ENCODE results near the gene PTPRN2.

The PTPRN2 gene

DNA sequence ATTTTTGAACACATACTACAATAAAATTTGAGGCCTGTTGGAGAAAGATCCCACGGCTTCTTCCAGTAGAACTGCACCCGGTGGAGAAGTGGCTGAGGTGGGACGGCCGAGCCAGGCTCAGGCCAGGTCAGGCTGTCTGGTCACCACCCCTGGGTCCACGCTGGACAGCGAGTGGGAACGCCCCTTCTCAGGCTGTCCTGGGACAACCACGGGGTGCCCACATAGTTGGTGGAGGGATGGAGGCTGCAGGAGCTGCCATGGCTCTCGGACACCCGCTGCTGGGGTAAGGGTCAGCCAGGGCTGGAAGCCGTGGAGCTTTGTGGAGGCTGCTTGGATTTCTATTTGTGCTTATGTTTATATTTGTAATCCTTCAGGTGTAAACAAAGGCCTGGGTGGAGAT is 1044.3 kb downstream of the PTPRN2 start:
- DNase-seq, result no peak

DNA sequence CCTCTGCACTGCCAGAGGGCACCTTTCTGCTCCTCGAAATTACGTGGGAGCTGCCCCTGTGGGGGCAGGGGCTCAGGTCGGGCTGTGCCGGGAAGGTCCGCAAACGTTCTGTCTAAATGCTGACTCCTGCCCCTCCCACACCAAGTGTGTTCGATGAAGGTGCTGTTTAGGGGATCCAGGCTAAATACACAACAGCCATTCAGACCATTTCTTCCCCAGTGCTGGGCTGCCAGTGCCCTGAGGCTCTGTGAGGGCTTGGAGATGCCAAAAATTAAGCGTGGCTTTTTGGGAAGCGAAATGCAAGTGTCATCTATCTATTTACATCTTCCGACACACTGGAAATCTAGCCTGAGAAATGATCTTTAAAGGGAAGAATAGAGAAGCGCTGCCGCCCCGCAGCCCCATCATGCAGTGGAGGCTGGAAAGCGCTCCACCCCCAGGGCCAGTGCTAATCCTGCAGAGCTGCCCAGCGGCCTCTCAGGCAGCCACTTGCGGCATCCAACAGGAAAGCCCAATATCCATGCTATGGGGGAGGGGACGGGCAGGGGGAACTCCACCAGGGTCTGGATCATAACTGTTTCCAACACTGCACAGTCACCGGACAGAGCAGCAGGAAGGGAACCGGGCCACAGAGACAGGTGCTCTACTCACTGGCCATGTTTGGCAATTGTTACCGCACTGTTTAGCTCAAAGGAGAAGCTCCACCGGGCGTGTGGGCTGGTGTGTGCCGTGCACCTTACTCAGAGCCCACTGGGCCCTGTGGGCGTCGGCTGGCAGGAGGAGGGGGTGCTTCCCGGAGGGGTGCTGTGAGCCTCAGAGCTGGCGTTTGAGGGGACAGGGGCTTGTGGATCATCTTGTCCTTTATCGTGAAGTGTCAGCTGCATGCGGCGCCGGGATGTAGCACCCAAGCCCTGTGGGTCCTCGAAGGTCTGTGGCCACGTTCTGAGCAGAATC is 1045.3 kb downstream of the PTPRN2 start:
- no peak for DNase-seq

DNA sequence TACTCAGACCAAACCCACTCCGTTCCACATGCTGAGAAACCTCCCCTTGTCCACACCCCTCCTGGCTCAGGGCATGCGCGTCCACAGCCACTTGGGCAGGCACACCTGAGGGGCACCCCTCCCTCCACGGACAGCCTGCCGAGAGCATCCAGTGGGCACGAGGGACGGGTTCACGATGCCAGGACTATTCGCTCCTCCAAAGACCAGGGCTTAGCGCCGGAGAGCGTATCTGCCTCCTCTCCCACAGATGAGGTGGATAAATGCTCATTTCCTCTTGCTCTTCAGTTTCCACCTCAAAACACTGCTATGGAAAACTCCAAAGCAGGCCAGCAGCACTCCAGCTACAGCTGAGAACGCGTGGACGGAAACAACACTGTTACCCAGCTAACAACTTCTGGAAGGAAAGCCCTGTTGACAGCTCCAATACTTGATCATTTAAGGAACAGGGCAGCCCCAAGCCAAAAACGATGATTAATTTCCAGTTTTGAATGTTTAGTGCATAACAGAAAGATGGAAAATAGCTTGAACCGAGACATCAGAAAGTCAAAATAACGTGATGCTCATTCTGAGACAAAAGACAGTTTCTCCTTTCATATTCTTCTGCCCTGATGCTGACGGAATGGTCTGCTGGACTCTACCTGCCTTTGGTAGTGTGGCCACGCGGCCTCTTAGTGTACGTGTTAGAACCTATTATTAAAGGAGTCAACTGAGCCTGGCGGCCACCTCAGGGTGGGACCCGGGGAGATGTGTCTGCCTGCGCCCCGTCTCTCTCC is 1046.1 kb downstream of the PTPRN2 start:
- DNase-seq, result no peak

DNA sequence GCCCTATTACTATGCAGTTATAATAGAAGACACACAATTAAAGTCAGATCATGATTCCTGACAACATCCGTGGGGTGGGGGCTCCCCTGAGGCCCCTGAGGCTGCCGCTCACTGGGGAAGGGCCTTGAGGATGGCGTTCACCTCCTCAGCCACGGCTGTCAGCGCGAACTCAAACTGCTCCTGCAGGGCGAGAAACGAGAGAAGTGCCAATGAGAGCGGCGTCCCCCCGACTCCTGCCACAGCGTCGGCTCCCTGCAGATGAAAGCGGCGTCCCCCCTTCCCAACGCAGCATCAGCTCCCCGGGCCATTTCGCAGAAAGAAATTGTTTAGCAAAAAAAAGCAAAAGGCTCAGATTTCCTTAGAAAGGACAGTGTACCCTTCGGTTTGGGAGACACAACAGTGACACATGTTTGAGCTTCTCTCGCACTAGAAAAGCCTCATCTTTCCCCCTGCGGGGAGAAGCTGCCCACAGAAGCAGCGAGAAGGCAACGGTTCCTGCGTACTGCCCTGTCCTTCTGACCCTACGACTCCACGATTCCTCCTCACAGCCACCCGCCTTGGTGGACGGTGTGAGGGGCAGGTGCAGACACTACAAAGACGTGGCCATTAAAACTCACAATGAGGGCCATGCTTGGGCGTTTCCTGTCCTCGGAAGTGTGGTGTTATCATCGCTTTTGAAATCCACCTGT is 1046.9 kb downstream of the PTPRN2 start:
- DNase-seq, result no peak

DNA sequence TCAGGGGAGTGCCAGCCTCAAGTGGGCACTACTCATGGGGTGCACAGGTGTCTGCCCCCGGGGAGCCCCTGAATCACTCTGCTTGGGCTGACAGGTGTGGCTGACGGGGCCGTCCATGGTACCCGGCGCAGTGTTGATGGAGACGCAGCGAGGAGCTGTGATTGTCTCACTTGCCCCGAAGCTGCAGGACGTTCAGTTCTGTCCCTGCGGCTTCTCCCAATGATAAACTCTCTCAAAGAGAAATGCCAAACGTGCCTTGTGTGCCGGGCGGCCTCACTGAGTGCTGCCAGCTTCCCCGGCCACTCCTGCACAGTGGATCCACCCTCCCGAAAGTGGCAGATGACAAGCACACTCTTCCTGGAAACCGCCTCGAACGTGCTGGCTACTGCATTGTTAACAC is 1047.6 kb downstream of the PTPRN2 start:
- no peak for DNase-seq

DNA sequence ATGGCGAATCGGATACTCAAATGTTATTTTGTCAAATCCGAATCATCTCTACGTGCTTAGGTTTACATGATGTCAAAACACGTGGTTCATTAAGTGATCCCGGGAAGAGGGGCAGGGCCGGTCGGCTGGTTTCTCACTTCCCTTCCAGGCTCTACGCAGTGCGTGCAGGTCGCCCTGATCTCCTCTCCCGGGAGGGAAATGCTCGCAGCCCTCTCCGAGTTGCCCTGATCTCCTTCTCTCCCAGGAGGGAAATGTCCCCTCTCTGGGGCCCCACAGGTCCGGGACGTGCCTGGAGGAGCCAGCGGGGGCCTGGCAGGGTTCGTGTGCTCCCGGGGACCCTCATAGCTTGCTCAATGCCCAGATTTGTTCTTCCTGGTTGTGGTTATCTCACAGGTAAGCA is 1048.1 kb downstream of the PTPRN2 start:
- DNase-seq, result no peak

DNA sequence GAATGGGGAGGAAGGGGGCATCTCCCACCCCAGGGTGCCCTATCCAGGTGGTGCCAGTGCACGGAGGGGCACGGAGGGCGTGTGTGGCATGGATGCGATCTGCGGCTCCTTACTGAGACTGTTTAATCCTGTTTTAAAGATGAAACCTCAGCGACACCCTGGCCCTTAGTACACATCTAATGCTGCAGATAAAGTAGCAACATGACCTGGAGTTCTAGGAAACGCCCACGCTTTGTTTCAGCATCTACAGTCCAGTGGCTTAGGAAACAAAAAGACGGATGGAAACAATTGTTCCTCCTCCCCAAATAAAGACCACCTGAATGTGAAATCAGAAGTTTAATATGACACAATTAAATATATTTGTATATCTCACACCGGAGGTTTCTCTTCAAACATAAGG is 1048.9 kb downstream of the PTPRN2 start:
- DNase-seq, result no peak

DNA sequence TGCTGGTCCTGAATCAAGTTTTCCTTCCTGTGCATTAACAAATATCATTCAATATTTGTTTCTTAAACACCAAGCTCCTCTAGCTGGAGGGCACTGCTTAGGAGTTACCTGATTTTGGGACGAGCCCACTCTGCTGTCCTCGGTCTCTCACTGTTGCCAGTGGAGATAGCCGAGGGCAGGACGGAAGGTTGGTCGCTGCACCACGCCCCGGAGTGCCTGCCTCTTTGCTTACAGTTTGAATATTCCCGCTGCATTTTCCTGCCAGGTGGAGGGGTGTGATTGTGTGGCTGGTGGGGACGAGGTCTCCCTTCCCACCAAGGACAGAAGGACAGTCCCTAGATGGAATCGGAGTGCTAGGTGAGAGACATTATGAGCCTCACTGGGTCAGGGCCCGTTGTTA is 1049.3 kb downstream of the PTPRN2 start:
- DNase-seq, result no peak

DNA sequence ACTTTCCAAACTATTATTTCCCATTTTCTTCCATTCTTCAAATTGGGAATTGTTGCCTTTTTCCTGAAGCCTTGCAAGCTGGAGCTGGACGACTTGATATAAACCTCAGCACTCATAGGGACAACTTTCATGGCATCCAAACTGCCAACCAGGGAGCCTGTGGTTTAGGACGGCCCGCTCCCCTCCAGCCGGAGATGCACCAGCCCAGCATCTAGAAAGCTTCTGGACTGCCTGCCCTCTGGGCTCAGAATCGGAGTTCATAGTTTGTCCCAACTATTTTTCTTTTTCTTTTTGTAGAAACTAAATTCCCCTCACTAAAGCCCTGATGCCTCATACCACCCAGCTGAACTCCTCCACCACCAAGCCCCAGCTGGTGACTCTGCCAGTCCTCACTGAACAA is 1050.6 kb downstream of the PTPRN2 start:
- DNase-seq, result no peak

DNA sequence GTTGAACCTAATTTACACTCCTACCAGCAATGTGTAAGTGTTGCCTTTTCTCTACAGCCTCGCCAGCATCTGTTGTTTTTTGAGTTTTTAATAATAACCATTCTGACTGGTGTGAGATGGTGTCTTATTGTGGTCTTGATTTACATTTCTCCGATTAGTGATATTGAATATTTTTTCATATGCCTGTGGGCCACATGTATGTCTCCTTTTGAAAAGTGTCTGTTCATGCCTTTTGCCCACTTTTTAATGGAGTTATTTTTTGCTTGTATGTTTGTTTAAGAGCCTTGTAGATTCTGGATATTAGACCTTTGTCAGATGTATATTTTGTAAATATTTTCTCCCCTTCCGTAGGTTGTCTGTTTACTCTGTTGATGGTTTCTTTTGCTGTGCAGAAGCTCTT is 1055.6 kb downstream of the PTPRN2 start:
- DNase-seq, result no peak

DNA sequence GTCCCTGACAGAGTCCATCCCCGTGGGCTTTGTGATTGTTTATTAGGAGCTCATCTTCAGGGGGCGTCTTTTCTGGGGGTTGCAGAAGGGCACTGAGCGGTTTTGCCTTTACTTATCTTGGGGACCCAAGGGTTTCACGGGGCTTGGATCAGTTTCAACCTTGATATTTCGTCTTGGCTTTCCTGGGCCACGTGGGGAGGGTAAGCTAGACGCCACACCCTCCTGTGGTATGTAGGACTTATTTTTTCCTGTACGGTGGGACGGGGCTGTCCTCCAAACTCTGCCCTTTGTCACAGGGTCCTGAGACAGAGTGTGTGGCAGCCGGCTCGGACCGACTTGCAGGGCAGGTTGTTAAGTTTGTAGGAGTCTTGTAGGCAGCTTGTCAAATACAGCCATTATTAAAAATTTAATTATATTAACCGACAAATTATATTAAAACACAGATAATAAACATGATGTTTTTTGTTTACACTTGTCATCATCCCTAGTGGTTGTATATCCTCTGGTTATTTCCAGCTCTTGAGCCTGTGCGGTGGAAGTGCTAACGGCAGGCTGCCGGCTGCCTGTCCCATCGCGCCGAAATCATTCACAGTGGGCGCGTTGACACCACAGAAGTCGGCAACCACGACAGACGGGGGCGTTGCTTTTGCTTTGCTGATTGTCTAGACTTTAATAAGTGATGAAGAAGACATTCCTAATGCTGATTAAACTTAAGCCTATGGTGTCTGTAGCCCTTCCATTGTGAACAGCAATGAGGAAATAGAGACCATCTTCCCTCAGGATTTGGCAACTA is 1057.7 kb downstream of the PTPRN2 start:
- DNase-seq, result no peak

DNA sequence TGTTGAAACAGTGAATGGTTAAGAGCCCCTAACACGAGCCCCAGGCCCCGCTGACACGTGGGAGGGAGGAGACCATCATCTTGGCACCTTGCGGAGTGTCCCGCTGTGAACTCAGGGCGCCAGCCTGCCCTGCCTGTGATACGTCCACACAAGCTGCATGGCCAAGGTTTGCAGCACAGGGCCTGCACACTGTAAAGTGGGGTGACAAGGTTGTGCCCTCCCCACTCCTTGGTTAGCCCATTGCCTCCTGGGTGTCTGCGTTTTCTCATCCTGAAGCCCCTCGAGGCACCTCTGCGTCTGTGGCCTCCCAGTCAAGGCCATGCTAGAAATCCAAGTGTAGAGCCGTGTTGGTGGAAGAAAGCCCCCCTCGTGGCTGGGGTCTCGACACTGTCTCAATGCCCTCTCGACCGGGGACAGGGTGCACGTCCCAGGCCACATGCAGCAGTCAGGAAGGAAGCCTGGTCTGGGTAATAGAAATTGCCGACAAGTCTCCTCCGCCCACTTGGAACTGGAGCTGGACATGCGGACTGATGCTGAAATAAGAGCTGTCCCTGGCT is 1058.8 kb downstream of the PTPRN2 start:
- no peak for DNase-seq

DNA sequence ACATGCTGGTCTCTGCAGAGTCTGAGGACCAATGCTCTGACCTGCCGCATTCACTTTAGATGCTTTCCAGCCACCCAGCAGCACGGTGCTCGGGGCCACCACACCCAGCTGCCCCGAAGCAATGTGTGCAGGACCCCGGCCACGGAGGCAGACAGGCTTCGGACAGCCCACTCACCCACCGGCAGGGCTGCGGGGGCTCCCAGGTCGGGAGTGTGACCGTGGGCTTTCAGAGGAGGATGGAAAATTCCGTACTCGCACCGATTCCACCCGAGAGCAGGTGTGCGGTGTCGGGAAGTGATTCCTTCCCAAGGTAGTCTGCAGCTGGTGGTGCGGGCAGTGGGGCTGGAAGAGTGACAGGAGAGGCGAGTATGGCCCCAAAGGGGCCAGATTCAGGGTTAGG is 1059.9 kb downstream of the PTPRN2 start:
- DNase-seq, result no peak

DNA sequence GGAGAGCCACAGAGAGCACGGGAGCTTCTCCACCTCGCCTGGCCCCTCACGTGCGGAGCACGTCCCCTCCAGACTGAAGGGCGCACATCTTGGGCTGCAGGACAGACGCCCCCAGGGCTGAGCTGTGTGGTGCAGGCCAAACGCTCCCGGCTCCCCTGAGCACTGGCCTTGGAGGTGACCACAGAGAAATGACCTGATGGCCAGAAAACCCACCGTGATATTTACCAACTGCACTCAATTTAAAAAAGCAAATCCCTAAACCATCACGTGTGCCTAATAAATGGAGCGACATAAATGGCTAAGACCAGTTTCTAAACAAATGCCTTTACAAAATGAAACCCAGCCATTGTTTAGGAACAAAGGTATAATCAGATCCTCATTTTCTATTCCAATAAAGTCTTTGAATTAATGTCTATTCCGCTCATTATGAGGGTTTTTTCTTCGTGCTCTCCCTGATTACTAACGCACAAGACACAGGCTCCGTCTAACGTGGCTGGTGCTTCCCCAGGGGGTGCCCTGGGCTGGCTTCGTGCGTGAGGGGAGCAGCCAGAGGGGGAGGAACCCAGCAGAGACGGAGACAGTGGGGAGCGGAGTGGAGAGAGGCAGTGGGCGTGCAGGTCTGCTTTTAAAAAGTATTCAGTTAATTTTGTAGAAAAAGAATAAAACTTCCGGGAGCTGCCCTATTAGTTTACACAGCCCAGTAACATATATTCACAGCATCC is 1060.5 kb downstream of the PTPRN2 start:
- no peak for DNase-seq

DNA sequence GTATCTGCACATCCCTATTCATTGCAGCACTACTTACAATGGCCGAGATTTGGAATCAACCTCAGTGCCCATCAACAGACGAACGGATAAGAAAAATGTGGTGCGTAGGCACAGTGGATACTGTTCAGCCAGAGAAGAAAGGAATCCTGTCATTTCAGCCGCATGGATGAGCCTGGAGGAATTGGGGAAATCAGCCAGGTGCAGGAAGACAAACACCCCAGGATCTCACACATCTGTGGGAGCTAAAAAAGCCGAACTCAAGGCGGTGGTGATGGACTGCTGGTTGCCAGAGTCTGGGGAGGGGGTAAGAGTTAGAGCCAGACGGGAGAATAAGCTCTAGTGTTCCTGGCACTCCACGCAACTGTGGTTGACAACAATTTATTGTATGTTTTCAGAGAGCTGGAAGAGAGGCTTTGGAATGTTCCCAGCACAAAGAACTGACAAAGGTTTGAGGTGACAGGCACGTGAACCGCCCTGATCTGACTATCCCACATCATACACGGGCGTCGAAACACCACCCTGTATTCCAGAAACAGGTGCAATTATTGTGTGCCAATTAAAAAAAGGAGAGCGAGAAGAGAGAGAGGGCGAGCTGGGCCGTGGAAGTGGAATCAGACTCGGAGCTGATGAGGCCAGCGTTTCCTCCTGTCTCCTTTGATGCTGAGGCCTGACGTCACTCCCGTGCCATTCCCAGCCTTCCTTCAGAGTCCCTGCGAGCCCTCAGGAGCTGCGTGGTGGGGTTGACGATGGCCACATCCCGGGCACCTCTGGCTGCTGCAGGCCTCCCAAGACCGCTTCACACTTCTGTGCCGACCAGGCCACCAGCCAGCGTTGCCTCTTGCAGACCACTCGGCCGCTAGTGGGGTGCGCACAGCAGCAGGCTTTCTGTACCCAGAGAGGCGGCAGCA is 1061.4 kb downstream of the PTPRN2 start:
- DNase-seq, result no peak

DNA sequence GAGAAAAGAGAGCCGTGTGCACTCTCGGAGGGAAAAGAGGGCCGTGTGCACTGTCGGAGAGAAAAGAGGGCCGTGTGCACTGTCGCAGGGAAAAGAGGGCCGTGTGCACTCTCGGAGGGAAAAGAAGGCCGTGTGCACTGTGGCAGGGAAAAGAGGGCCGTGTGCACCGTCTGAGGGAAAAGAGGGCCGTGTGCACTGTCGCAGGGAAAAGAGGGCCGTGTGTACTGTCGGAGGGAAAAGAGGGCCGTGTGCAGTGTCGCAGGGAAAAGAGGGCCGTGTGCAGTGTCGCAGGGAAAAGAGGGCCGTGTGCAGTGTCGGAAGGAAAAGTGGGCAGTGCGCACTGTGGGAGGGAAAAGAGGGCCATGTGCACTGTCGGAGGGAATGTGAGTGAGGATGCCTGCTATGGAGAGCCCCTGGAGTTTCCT is 1062.1 kb downstream of the PTPRN2 start:
- no peak for DNase-seq

DNA sequence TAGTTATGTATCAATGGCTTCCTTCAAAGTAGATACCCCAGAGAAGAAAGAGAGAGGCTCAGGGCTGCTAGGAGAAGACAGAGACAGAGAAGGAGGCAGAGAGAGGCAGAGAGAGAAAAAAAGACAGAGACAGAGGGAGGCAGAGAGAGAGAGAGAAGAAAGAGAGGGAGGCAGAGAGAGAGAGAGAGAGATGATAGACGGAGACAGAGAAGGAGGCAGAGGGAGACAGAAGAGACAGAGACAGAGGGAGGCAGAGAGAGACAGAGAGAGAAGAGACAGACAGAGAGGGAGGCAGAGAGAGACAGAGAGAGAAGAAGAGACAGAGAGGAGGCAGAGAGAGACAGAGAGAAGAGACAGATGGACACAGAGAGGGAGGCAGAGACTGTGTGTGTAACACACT is 1062.9 kb downstream of the PTPRN2 start:
- DNase-seq, result no peak

DNA sequence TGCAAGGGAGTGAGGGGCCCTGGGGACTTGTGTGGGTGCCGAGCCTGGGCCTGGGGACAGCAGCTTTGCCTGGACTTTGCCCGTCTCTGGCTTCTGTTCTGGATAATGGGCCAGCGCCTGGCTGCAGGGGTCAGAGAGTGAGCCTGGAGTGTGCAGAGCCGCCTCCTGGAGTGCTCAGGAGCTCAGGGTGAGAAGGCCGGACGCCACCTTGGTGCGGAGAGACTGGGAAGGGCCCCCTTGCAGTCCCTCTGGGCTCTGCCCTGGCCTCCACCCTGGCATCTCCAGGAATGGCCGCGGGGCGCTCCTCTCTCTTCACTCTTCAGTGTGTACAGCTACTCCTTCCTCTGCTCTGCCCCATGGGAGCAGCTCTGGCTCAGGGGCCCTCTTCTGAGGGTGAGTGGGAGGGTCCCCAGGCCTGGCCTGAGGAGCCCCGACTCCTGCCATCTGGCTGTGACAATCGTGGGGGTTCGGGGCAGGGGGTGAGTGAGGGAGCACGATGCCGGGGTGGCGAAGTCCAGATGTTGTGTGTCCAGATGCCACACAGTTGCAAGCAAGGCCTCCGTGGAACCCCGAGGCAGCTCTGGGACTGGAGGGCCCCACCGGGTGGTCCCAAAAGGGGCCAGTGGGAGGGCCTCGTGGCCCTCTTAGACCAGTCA is 1063.7 kb downstream of the PTPRN2 start:
- no peak for DNase-seq

DNA sequence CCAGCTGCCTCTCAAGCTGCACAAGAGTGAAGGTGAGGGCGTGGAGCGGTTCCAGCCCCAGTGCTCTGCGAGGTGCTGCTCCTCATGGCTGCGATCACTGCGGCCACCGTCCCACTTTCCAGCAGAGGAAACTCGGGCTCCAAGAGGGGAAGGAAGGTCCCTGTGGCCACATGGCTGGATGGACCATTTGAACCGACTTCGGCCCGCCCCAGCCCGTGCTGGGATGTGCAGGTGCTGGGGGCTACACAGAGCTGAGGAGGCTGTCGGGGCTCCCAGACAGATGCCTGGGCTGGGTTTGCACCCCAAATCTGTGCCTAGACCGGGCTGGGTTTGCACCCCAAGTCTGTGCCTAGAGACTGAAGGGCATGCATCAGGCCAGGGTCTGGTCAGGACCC is 1064.3 kb downstream of the PTPRN2 start:
- no peak for DNase-seq

DNA sequence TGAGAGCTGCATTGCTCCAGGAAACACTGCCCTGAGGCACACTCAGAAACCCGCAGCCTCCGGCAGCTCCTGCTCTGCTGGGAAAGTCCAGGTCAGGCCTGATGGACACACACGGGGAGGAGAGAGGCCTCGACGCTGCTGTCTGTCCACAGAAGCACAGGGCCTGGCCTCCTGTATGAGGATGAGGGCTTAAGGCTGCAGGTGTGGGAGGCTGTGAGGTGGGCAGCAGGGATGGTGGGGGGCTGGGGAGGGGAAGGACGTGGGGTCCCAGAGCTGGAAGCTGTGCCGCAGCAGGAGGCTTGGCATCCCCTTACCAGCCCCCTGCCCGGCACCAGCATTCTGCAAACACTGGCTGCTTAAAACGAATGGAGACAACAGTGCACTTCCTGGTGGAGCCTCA is 1064.7 kb downstream of the PTPRN2 start:
- DNase-seq, result no peak
